DMS114 treated with DMSO at 0.1 percent for 48 hours (cell line): ENCODE results near the gene LIN9.
"Not testable (repeated sequence)": the region's sequence is repeated elsewhere in the genome, so short reads cannot be mapped to it uniquely, and the experiment has no call there.

Experiments used
- DNase-seq: peaks from one replicate; lab custom pipeline; 2025; ENCODE audit not compliant: unreplicated experiment; lab: John Stamatoyannopoulos, UW

The LIN9 gene

DNA sequence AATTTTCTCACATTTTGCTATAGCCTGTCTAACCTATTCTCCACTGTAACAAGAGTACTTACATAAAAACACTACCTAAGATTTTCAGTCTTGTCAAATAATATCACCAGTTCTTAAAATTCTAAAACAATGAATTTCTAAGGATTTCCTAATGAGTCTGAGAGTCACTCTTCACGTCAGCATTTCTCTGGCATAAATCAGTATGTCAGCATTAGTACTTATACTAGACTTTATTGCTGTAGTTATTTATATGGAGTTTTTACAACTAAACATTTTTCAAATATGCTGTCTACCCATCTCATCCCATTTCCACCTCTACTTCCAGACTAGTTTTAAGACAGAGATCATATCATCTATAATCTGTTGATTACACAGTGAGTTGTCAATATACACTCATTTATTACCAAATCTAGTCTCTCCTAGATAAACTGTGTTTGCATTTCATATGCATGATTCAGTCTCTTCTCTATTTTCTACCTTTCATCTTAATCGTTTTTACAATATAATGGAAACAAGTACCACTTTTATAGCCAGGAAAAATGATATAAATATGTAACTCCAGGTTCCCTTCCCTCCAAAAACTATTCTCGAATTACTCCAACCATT lies 32.8 kb downstream of the LIN9 start:
- DNase-seq = no peak

DNA sequence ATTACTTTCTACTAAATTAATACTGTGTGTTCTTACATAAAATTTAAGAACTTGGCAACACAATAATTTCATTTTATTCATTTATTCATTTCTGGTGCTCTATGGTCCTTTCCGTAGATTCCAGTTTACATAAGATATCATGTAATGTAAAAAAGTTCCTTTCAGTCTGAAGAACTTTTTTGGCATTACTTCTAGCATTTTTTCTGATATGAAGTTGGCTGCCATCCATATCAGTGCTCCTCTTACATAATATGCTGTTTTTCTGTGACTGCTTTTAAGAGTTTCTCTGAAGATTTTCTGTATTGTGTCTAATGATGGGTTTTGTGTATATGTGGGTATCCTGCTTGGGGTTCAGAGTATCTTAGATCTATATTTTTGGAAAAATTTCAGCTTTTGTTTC lies 34.8 kb downstream of the LIN9 start:
- no peak for DNase-seq

DNA sequence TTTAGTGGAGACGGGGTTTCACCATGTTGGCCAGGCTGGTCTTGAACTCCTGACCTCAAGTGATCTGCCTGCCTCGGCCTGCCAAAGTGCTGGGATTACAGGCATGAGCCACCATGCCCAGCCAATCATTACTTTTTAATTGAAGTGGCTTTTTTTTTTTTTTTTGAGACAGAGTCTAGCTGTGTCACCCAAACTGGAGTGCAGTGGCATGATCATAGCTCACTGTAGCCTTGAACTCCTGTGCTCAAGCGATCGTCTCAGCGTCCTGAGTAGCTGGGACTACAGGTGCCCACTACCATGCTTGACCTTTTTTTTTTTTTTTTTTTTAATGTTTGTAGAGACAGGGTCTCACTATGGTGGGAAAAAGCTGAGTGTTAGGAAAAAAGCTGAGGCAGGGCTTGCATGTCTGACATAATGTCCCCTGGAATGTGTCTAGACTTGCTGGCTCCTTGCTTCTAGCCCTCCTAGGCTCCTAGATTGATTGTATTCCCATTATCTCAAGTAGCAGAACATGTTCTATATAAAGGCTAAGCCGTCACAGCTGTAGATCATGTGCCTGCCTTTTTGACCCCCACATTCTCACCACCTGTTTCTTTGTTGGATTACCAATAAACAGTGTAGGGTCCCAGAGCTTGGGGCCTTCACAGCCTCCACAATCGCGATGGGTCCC lies 36.6 kb downstream of the LIN9 start:
- DNase-seq = not testable (repeated sequence)

DNA sequence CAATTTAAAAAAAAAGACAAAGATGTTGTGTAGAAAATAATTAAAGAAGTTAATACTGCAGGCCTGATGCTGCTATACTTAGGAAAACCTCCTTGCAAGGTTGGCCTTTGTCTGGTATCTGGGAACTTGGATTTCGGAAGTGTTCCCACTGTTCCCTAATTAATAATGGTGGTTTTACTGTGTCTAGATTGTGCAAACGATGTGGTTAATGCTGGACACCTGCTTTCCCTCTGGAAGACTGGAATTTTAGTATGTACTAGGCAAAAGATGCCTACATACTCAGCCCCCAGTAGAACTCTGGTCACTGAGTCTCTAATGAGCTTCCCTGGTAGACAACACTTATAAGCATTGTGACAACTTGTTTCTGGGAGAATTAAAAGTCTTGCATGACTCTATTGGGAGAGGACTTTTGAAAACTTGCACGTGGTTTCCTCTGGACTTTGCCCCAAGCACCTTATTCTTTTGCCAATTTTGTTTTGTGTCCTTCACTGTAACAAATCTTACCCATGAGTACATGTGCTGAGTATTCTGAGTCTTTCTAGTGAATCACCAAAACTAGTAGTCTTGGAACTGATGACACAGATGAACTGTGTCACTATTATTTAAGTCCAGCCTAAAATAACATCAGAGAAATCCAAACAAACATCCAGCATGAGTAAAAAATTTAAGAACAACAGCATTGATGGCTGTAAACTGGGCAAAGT lies 40.4 kb downstream of the LIN9 start:
- no peak for DNase-seq

DNA sequence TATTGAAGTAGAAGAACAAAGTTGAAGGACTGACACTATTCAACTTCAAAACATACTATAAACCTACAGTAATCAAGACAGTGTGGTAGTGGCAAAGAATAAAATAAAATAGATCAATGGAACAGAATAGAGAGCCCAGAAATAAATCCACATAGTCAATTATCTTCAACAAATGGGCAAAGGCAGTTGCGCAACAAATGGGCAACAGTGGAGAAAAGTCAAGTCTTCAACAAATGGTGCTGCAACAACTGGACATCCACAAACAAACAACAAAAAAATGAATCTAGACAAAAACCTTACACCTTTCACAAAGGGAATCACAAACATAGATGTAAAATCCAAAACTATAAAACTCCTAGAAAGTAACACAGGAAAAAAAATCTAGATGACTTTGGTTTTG lies 47.1 kb downstream of the LIN9 start:
- no peak for DNase-seq

DNA sequence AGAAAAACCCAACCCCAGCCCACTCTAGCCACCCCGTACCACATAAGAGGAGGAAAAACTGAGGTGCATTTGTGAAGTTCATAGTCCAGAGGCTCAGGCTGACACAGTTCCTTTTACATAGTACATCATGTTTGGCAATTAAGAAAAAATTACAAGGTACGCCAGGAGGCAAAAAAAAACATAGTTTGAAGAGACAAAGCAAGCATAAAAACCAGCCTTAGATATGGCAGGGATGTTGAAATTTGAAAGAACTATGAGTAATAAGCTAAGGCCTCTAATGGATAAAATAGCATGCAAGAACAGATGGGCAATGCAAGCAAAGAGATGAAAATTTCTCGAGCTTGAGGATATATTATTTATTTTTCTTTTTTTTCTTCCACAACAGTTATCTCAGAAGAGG lies 53.6 kb downstream of the LIN9 start:
- DNase-seq = no peak

DNA sequence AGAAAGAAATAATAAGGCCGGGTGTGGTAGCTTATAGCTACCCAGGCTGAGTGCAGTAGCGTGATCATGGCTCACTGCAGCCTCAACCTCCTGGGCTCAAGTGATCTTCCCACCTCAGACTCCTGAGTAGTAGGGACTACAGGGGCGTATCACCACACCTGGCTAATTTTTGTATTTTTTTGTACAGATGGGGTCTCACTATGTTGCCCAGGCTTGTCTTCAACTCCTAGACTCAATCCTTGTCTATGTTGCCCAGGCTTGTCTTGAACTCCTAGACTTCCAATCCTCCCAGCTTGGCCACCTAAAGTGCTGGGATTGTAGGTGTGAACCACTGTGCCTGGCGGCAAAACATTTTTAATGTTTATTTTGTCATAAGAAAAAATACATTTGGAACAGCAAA lies 55.0 kb downstream of the LIN9 start:
- no peak for DNase-seq

DNA sequence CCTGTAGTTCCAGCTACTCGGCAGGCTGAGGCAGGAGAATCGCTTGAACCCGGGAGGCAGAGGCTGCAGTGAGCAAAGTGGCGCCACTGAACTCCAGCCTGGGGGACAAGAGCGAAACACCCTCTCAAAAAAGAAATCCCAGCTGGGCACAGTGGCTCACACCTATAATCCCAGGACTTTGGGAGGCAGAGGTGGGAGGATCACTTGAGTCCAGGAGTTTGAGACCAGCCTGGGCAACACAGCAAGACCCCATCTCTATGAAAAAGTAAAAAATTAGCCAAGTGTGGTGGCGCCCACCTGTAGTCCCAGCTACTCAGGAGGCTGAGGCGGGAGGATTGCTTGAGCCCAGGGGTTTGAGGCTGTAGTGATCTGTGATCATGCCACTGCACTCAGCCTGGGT lies 56.1 kb downstream of the LIN9 start:
- not testable (repeated sequence) for DNase-seq

DNA sequence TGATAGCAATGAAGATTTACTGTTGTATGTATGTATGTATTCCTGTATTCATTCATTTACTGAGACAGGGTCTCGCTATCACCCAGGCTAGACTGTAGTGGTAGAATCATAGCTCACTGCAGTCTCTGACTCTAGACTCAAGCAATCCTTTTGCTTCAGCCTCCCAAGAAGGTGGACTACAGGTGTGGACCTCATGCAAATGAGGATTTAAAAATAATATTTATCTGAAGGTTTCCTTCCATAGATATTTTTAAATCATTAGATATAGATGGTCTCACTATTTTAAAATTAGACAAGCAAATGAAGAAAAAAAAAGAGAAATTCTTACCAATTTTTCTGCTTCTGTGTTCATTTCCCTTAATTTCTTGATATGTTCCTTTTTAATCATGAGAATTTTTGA lies 58.5 kb downstream of the LIN9 start:
- no peak for DNase-seq

DNA sequence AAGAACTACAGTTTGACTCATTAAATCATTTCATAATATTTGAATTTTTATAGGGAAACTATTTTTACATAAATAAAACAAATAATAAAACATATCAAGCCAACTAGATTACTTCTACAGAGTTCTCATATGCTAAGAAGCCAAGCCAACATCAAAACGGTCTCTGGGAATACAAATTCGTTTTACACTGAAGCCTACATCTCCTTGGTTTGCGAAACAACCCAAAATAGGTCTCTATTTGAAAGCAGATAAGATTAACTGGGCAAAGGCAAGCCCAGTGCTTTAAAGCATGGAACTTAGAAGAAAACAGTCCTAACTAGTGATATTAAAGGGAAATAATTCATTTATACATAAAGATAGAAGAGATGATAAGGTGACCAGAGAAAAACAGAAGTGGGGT lies 60.2 kb downstream of the LIN9 start:
- no peak for DNase-seq

DNA sequence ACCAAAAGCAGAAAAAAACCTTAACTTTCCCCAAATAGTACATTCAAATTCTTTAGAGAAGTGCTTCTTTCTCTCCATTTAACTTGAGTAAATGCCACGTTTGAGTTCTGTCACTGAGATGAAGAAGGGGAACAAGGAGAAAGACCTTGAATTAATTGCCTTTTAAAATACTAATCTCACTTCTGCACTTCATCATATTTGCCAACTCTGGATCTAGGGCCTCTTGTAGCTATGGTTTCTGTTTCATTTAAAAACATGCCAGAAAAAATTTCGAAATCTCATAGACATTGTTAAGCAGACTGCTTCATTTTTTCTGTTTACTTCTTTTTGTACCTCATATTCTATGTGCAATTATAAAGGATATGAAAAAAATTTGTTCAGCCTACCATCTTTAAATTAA lies 60.9 kb downstream of the LIN9 start:
- DNase-seq = no peak

DNA sequence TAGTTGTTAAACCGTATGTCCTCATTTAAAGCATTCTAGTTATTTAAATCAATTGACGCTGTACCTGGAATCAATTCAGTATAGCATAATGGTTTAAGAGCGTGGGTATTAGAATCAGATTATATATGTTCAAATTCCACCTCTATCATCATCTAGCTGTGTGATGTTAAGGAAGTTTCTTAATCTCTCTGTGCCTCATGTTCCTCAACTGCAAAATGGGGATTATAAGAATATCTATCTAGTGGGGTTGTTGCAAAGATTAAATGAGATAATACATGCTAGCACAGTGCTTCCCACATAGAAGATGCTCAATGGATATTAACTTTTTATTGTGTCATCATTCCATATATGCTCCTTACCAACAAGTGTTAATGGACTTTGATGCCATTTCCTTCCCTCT lies 69.5 kb downstream of the LIN9 start:
- DNase-seq = no peak

DNA sequence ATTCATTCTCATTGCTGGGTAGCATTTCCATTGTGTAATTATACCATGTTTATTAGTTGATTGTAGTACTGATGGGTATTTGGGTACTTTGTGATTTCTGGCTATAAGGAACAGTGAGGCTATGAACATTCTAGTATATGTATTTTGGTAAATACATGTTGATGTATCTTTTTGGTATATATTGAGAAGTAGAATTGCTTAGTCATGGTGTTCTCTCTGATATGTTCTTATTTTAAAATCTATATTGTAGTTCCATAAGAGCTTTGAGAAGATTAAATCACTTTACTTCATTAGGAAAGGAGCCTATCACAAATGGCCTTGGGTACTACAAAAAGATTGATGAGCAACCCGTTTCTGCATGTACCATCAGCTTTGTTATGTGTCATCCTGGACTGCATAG lies 72.1 kb downstream of the LIN9 start:
- no peak for DNase-seq

DNA sequence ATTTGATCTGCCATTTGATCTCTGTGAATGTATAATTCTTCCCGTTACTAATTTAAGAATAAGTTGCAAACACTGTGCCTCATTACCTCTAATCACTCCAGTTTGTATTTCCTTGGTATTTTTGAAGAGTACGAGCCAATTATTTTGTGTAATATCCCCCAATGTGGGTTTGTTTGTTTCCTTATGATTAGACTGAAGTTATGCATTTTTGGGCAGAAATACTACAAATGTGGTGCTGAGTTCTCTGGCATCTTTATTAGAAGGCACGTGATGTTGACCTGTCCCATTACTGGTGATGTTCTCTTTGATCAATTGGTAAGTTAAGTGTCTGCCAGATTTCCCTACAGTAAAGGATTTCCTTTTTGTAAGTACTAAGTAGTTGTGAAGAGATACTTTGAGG lies 75.2 kb downstream of the LIN9 start:
- no peak for DNase-seq

DNA sequence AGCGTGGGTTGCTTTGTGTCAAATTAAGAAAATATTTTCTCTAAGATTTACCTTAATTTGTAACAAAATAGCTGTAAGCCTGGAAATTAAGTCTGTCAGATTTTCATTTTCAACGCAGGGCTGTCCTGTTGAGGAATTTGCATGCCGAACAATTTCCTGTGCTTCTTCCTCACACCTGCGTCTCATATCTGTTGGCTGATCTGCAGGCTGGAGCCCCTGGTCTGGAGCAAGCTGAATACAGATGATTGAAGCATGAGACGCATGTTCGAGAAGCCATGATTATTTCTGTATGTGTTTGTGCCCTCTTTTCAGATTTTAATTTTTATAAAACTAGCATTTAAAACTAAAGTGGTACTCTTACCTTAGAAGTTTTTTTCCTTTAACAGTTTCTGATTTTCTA lies 75.7 kb downstream of the LIN9 start:
- no peak for DNase-seq

DNA sequence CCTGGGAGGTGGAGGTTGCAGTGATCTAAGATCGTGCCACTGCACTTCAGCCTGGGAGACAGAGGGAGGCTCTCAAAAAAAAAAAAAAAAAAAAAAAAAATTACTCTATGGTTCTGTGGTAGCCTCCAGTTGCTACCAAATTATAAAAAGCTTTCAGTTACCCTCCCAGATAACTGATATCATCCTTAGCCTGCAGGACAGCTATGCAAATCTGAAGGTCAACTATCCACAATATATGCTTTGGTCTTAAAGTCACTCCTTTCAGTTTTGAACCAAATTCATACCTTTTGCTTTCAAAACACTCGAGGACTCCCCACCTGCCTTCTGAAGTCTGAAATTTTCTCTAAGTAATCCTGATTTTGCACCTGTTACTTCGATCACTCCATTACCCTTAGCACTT lies 82.4 kb downstream of the LIN9 start:
- no peak for DNase-seq

DNA sequence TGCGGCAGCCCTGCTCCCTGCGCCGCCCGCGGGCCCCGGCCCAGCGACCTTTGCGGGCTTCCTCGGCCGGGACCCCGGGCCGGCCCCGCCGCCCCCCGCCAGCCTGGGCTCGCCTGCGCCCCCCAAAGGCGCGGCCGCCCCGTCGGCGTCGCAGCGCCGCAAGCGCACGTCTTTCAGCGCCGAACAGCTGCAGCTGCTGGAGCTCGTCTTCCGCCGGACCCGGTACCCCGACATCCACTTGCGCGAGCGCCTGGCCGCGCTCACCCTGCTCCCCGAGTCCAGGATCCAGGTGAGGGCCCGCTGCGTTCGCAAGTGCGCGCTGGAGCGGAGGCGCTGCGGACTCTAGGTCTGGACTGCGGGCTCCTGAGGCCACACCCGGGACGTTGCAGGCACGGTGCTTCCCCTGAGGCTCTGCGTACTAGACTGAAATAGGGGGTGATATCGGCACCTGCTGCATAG lies 85.1 kb downstream of the LIN9 start:
- no peak for DNase-seq

DNA sequence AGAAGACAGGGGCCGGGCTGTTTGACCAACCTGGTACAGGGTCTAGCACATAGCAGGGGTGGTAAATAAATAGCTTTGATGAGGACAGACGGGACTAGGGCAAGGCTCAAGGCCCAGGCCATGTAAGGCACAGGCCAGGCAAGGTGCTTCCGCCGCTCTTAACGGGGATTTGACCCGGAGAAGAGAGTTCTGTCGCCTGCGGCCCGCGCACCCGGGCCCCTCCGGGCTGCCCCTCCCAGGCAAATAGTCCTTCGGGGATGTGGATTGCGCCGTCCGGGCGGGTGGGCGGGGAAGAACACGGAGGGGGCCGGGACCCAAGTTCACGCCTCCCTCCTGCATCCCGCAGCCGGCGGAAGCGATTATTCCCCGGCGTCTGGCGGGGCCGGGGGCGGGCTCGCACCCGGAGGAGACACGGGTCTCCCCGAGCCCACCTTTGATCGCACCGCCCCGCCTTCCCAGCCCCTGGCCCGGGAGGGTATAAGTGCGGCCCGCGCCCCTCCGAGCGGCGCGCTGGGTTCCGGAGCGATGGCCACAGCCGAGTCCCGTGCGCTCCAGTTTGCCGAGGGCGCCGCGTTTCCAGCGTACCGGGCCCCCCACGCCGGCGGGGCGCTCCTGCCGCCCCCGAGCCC lies 85.7 kb downstream of the LIN9 start, which contains the start of gene MIXL1:
Gene MIXL1 (plus strand): TSS at position 508 of the 629 bp plus-strand sequence. CDS start 18 bp downstream, at position 526.
- DNase-seq = no peak

DNA sequence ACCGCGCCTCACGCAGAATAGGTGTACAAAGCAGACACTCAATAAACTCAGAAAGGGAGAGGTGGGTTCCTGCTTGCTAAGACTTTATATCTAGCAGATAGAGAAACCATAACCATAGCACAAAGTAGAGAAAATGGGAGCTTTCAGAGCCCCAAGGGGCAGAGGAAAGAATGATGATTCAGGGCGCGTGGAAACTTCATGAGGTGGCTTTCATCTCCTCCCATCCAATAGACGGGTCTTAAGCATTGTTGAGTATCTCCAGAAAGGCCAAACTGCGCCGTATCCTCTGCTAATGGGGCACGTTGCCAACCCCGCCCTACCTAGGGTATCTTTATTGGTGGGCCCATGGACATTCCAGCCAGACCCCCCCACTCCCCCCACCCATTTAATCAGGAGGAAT lies 86.3 kb downstream of the LIN9 start:
- no peak for DNase-seq

DNA sequence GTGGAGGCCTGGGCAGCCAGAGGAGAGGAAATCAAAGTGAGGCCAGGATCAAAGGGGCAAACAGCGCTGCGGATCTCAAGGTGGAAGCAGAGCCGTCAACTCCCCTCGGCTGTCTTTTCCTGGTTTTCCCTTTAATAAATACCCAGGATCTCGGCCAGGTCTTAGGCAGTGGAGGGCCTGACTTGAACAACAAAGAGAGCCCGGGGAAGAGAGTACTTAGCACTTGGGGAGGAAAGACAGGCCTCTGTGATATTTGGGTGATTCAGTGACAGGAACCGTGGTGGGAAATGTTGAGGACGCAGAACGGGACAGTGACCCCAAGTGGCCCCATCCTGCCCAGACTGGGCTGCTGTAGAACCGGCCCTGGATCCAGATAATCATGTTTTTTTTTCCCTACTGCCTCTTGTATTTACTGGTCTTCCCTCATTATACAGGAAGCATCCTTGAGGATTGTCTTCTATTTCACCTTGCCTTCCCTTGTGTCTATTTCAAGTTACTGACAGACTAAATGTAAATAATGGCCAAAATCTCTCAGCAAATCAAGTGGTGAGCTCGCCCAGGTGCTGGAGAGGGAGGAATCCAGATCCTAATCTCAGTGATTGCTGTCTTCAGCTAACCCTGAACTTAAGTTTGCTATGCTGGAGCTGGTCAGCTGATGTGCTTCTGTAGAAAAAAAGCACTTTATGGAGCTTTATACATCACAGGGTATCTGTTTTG lies 88.3 kb downstream of the LIN9 start:
- DNase-seq = no peak

DNA sequence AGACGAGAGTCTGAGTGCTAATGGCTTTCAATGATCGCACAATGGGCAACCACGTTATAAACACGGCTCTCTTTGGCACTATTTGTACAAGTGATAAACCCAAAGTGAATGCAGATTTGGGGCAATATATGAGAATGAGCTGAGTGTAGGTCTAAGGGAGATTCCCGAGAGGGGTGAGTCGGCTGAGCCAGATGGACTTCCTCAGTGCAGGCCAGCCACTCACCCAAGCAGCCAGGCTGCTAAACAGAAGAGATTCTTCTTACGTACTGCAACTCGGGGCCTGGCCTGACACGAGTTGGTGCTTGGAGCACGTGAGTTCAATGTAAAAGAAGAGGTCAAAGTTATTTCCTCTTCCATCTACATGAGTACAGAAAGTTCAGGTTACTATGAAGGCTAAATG lies 91.7 kb downstream of the LIN9 start:
- DNase-seq = no peak
